KBM-7 (cell line): ENCODE data around the gene WNT6.

Source experiments
- DNase-seq: peaks from one replicate; pipeline ENCODE4 v3.0.0-alpha.2; 2015
- in situ Hi-C: fragments of 300-500 bp; cut with MboI; formaldehyde crosslinking; loops from 2 replicates; pipeline ENCODE4 v1.14.3; 2020; ENCODE audit warnings: low sequenced_read_pairs, low pct_unique_long_range_greater_than_20kb, mixed read lengths

The WNT6 gene

GRCh38 chr2:218859556-218859987 is at the start of gene WNT6:
TSS of gene WNT6 (plus strand) at chr2:218859805. CDS start at chr2:218860038, 233 bp downstream.
- in situ Hi-C loops, result no loop called here

GRCh38 chr2:218810256-218810655 is 49.3 kb upstream of the WNT6 start:
- in situ Hi-C loops, result no loop called here
- no peak for DNase-seq

More at GRCh38 chr2:218859556-218859987, at the start of gene WNT6:
- no peak for DNase-seq

- DNase-seq, result no peak
- in situ Hi-C loops, result no loop called here
Measured at GRCh38 chr2:218811382-218811781, 48.2 kb upstream of the WNT6 start.

- in situ Hi-C loops, result no loop called here
- DNase-seq, result no peak
Measured at GRCh38 chr2:218812096-218812815, 47.3 kb upstream of the WNT6 start.

GRCh38 chr2:218812861-218813260 is 46.7 kb upstream of the WNT6 start:
- no peak for DNase-seq
- in situ Hi-C loops, result no loop called here

GRCh38 chr2:218813771-218814460 is 45.7 kb upstream of the WNT6 start:
- no peak for DNase-seq
- in situ Hi-C loops, result no loop called here

- no peak for DNase-seq
- in situ Hi-C loops, result no loop called here
Measured at GRCh38 chr2:218814540-218815243, 44.9 kb upstream of the WNT6 start.

GRCh38 chr2:218815244-218815637 is 44.4 kb upstream of the WNT6 start:
- DNase-seq, result no peak
- in situ Hi-C loops, result no loop called here

- in situ Hi-C loops, result no loop called here
- DNase-seq, result no peak
Measured at GRCh38 chr2:218815649-218816048, 44.0 kb upstream of the WNT6 start.

GRCh38 chr2:218816561-218817011 is 43.0 kb upstream of the WNT6 start:
- DNase-seq, result no peak
- in situ Hi-C loops, result no loop called here

- no peak for DNase-seq
- in situ Hi-C loops, result no loop called here
Measured at GRCh38 chr2:218819093-218819492, 40.5 kb upstream of the WNT6 start.

- in situ Hi-C loops, result no loop called here
Measured at GRCh38 chr2:218820746-218821369, 38.7 kb upstream of the WNT6 start.

GRCh38 chr2:218821605-218822211 is 37.9 kb upstream of the WNT6 start:
- in situ Hi-C loops, result no loop called here
- no peak for DNase-seq

More at GRCh38 chr2:218820746-218821369, 38.7 kb upstream of the WNT6 start:
- no peak for DNase-seq

GRCh38 chr2:218822622-218823021 is 37.0 kb upstream of the WNT6 start:
- in situ Hi-C loops, result no loop called here
- DNase-seq, result no peak

- DNase-seq, result no peak
- in situ Hi-C loops, result no loop called here
Measured at GRCh38 chr2:218823196-218823855, 36.3 kb upstream of the WNT6 start.

- no peak for DNase-seq
- in situ Hi-C loops, result no loop called here
Measured at GRCh38 chr2:218824004-218824403, 35.6 kb upstream of the WNT6 start.

- no peak for DNase-seq
- in situ Hi-C loops, result no loop called here
Measured at GRCh38 chr2:218826791-218827190, 32.8 kb upstream of the WNT6 start.

- in situ Hi-C loops, result no loop called here
- DNase-seq, result no peak
Measured at GRCh38 chr2:218827701-218828476, 31.7 kb upstream of the WNT6 start.
